Measurements from ENCODE around the gene MRPL37.

Gene MRPL37

GRCh38 chr1:54161495-54162168 lies 38.3 kb upstream of the MRPL37 start:
- DNase-seq = no peak
- Histone ChIP-seq H3K9ac (ENCODE audit: low read depth, low read length) (no peak overlapping the region), H3K4me1 (ENCODE audit: insufficient read depth, low read length) (no peaks in the 10 kb centered on the region), H3K4me2 (ENCODE audit: insufficient read depth, low read length) (no peak overlapping the region), H4K20me1 (ENCODE audit: insufficient read depth, low read length) (no peaks in the 10 kb centered on the region), H3K36me3 (ENCODE audit: insufficient read depth, low read length) (no peaks in the 10 kb centered on the region), H3K4me3 (ENCODE audit: low read depth in 1 of 2, low read length in 2 of 2) (no peak overlapping the region), H3K9me3 (ENCODE audit: insufficient read depth, low read length, severe bottlenecking) (no peaks in the 10 kb centered on the region), H3K79me2 (ENCODE audit: insufficient read depth, low read length) (no peaks in the 10 kb centered on the region), H2AFZ (ENCODE audit: low read depth, low read length) (no peak overlapping the region), H3K27ac (ENCODE audit: low read length) (no peak overlapping the region), H3K27me3 (ENCODE audit: insufficient read depth, low read length, poor library complexity) (no peaks in the 10 kb centered on the region)
- ATAC-seq (ENCODE audit: insufficient read depth, low read depth) = no peak
- TF ChIP-seq EZH2 (IDR thresholded peaks at IDR 0.05; ENCODE audit: borderline replicate concordance, low read depth, low read length, severe bottlenecking) (no peak), CTCF (IDR thresholded peaks at IDR 0.05; ENCODE audit: borderline replicate concordance, extremely low read depth, low read length, poor library complexity, severe bottlenecking) (no peak)

GRCh38 chr1:54163051-54163450 lies 36.9 kb upstream of the MRPL37 start:
- DNase-seq (no peak), ATAC-seq (ENCODE audit: insufficient read depth, low read depth) (no peak)
- no peaks in the 10 kb centered on the region for H3K79me2 ChIP-seq (ENCODE audit: insufficient read depth, low read length)
- H3K4me1 ChIP-seq (ENCODE audit: insufficient read depth, low read length) = no peaks in the 10 kb centered on the region
- H3K27ac ChIP-seq (ENCODE audit: low read length) = no peak overlapping the region
- H4K20me1 ChIP-seq (ENCODE audit: insufficient read depth, low read length) = no peaks in the 10 kb centered on the region
- H3K36me3 ChIP-seq (ENCODE audit: insufficient read depth, low read length) = no peaks in the 10 kb centered on the region
- TF ChIP-seq CTCF (IDR thresholded peaks at IDR 0.05; ENCODE audit: borderline replicate concordance, extremely low read depth, low read length, poor library complexity, severe bottlenecking) (no peak), EZH2 (IDR thresholded peaks at IDR 0.05; ENCODE audit: borderline replicate concordance, low read depth, low read length, severe bottlenecking) (no peak)
- no peaks in the 10 kb centered on the region for H3K27me3 ChIP-seq (ENCODE audit: insufficient read depth, low read length, poor library complexity)
- no peak overlapping the region for H3K4me2 ChIP-seq (ENCODE audit: insufficient read depth, low read length)
- no peak overlapping the region for H3K4me3 ChIP-seq (ENCODE audit: low read depth in 1 of 2, low read length in 2 of 2)
- no peaks in the 10 kb centered on the region for H3K9me3 ChIP-seq (ENCODE audit: insufficient read depth, low read length, severe bottlenecking)
- no peak overlapping the region for H2AFZ ChIP-seq (ENCODE audit: low read depth, low read length)
- H3K9ac ChIP-seq (ENCODE audit: low read depth, low read length) = no peak overlapping the region

GRCh38 chr1:54163573-54163972 lies 36.4 kb upstream of the MRPL37 start:
- Histone ChIP-seq H3K79me2 (ENCODE audit: insufficient read depth, low read length) (no peaks in the 10 kb centered on the region), H3K9ac (ENCODE audit: low read depth, low read length) (no peak overlapping the region), H3K36me3 (ENCODE audit: insufficient read depth, low read length) (no peaks in the 10 kb centered on the region), H4K20me1 (ENCODE audit: insufficient read depth, low read length) (no peaks in the 10 kb centered on the region), H3K27ac (ENCODE audit: low read length) (no peak overlapping the region), H3K9me3 (ENCODE audit: insufficient read depth, low read length, severe bottlenecking) (no peaks in the 10 kb centered on the region), H3K4me1 (ENCODE audit: insufficient read depth, low read length) (no peaks in the 10 kb centered on the region), H3K27me3 (ENCODE audit: insufficient read depth, low read length, poor library complexity) (no peaks in the 10 kb centered on the region), H2AFZ (ENCODE audit: low read depth, low read length) (no peak overlapping the region), H3K4me3 (ENCODE audit: low read depth in 1 of 2, low read length in 2 of 2) (no peak overlapping the region), H3K4me2 (ENCODE audit: insufficient read depth, low read length) (no peak overlapping the region)
- DNase-seq (no peak), ATAC-seq (ENCODE audit: insufficient read depth, low read depth) (no peak)
- TF ChIP-seq EZH2 (IDR thresholded peaks at IDR 0.05; ENCODE audit: borderline replicate concordance, low read depth, low read length, severe bottlenecking) = no peak
- TF ChIP-seq CTCF (IDR thresholded peaks at IDR 0.05; ENCODE audit: borderline replicate concordance, extremely low read depth, low read length, poor library complexity, severe bottlenecking) = no peak
